ENCODE measurements around the gene GBA2.
A peak's percentile ranks its signal among the peaks of the same experiment; 100 is the strongest.

Gene GBA2

DNA sequence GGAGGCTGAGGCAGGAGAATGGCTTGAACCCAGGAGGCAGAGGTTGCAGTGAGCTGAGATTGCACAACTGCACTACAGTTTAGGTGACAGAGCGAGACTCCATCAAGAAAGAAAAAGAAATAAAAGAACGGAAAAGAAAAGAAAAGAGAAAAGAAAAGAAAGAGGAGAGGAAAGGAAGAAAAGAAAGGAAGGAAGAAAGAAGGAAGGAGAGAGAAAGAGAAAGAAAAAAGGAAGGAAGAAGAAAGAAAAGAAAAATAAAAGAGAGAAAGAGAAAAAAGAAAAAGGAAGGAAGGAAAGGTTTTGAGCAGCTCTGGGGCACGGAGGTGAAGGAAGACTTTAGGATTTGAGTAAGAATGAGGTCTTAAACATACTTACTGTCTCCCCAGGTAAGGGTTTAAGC is 35.5 kb downstream of the GBA2 start:
- DNase-seq = no peak

DNA sequence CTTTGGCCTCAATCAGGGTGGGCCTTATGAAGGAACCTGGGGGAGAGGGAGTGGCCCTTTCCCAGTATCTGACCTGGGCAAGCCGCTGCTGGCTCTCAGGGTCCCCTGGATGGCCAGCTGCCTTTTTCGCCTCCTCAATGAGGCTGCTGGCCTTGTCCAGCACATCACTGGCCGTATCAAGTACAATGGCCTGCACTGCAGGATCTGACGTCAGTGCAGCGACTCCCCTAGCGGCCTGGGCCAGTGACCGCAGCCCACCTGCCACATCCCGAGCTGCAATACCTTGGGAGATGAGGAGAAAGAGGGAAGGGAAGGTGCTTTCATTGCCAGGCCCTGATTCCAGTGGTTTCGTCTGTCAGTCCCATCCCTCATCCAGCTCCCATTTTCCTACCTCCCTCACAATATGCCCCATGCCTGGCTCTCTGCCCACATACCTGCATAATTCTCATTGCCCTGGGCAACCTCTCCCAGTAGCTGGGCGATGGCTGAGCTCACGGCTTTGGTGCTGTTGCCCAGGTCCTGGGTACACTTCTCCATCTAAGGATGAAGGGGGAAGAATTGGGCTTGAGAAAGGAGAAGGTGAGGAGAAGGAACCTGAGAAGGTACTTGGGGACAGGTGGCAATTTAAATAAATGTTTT is 36.1 kb downstream of the GBA2 start:
- DNase-seq = no peak

DNA sequence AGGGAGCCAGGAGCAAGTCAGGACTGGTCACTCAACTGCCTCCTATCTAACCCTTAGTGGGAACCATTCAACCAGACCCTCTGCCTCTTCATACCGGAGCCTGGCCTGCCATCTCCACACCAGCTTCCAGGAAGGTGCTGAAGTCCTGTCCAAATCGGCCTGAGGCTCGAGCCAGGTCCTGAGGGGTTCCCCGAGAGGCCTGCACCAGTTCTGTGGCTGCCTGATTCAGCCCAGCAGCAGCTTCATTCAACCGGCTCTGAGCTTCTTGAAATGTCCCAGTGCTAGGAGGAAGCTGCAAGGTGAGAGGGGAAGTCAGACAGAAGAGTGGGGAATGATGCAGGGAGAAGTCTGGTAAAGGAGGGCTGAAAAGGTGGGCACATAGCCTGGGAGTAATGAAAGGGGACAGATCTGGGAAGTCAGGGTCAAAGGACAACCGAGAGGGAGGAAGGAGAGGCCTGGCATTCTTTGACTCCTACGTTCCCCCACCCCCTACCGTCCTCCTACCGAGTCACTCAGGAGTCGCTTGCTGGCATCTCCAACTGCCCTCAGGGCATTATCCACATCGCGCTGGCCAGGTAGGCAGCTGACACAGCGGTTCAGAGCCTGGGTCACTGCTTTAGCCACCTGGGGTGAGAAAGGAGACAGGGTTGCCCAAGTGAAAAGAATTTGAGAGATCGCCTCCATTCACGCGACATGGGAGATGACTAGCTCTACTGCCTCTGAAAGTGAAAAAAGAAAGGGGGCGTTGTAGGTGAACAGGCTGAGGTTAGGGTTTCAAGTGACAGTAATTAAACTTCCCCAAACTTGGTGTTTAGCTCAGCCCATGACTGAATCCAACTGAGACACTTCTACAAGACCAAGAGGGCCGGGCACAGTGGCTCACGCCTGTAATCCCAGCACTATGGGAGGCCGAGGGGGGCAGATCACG is 37.3 kb downstream of the GBA2 start:
- no peak for DNase-seq

DNA sequence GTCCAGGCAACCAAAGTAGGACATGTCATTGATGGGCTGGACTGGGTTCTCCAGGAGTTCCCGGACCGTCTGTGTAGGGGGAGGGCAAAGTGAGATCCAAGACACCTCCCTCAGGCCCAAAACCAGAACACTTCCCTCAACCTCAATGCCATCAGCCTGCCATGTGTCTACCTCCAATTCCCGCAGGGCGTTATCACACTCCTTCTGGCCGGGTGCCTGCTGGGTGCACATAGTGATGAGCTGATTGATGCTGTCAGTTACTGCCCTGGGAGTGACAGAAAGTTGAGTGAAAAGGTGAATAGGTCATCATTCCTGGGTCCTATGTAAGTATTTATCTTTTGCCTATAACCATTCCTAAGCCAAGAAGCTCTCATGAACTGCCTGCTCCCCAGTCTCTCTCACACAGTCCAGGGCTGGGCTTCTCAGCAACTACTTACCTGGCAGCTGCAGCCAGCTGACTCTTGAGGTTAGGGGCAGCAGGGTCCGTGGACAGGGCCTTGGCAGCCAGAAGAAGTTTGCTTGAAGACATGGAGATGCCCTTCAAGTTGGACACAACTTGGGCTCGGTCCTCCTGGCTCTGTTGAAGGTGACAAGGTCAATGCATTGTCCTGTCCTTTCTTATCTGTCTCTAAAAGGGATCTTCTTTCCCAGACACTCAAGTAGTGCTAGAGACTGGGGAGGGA is 38.1 kb downstream of the GBA2 start:
- no peak for DNase-seq

DNA sequence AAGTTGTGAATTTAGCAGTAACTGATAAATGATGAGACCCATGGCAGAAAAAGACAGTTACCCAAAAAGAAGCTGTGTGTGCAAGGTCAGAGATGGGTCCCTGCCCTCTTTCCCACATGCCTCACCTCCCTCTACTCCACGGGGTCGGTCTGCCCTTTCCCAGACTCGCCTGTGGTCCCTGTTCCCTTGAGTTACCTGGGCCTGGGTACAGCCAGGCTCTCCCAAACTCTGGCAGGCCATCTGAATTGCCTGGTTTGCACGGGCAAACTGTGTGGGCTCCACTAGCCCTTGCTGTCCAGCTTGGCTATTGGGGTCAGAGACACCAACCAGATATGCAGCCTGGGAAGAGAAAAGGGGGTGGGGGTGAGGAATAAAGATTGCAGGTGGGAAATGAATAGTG is 40.9 kb downstream of the GBA2 start:
- no peak for DNase-seq

DNA sequence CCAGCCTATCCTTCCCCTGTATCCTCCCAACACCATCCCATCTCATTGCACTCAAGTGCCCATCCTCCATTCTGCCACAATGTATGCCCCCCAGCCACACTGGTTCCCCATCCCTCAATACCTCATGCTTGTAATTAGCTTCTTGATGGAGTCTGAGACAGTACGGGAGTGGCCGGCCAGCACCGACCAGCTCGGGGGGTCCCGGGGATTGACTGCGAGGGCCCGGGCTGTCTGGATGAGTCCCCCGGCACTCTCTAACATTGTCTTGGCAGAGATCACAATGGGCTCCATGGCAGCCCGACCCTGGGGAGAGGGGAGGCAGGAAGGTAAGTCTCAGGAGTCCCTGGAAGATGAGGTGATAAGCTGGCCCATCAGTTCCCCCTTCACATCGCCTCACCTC is 42.1 kb downstream of the GBA2 start:
- no peak for DNase-seq

DNA sequence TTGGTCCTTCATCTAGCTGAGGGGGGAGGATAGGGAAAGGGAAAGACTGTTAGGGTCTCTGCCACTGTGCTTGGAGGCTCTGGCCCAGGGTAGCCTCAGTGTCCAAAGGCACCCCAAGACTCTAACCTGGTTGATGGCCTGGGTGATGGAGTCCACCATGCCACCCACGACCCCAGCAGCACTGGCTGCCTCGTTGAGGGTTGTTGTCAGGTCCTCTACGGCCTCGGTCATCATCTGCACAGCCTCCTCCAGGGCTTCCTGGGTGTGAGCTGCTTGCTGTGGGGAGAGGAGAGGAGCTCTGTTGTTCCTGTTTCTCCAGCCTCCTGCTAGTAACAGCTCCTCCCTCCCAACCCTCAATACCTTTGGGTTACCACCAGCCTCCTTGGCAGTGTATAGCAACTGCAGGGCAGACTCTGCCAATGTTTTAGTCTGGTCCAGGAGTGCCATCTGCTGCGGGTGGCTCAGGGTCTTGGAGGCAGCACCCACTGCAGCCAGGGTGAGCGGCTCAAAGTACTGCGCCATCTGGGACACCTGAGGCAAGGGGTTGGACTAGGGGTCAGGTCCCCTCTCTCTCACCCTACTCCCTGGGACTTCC is 43.1 kb downstream of the GBA2 start:
- DNase-seq = no peak

DNA sequence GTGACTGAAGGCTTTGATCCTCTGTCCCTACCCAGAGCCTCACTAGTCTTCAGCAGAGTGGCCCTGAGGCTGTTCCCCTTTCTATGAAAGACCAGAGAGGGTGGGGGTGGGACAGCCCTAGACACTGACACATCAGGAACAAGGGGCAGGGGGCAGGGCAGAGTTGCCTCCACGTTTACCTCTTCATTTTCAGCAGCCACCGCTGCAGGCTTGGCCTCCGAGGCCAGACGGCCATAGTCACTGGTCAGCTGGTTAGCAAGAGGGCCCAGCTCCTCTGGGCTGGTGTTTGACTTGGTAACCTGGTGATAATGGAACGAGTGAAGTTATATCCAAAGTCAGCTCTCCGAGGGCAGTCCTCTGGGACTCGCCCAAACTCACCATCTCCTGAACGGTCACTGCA is 43.7 kb downstream of the GBA2 start:
- no peak for DNase-seq

DNA sequence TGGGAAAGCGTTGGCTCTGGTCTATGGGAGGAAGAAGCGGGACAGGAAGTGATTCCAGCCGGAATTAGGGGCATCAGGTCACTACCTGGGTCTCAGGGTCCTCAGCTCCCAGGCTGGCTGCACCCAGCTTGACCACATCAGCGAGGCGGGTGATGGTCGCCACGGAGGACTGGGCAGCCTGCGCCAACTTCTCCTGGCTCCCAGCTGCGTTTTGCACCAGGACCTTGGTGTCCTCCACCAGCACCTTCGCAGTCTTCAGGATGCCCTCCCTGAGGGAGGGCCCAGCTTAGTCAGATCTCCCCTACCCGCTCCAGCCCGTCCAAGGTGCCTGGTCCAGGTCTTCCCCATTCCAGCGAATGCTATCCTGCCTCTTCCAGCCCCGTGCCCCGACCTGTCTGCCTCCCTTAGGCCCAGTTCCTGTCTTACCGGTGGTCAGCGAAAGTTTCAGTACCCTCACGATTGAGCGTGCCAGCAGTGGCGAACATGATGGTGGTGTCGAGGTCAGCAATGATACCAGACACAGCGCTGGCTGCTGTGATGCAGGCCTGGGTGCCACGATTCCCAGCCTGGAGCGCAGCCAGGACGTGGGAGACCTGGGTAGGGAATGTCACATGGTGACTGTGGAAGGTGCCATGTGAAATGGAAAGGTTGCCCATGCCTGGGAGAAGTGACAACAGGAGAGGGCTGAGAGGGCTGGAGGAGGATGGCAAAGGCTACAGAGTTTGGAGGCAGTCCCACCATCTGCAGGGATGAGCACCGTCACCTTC is 44.9 kb downstream of the GBA2 start:
- no peak for DNase-seq

DNA sequence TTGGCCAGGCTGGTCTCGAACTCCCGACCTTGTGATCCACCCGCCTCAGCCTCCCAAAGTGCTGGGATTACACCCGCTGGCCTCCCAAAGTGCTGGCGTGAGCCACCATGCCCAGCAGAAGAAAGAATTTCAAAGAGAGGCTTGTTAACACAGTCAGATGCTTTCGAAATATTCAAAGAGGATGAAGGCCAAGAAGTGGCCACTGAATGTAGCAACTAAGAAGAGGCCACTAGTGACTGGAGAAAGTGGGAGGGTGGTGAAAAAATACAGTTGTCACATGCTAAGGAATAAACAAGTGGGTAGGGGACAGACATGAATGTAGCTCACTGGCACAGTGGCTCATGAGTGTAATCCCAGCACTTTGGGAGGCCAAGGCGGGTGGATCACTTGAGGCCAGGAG is 46.3 kb downstream of the GBA2 start:
- no peak for DNase-seq

DNA sequence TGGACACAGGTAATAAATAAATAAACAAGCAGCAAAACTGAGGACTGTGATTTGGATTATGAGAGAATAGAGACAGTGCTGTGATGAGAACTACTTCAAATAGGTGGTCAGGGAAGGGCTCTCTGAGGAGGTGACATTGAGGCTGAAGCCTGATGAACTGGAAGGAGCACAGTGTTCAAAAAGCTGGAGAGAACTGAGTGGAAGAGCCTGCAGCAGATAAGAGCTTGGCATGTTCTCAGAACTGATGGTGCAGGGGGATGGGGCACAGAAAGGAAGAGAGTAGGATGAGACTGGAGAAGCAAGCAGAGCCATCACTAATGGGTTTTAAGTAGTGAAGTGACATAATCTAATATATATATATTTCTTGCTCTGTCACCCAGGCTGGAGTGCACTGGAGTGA is 48.1 kb downstream of the GBA2 start:
- no peak for DNase-seq

DNA sequence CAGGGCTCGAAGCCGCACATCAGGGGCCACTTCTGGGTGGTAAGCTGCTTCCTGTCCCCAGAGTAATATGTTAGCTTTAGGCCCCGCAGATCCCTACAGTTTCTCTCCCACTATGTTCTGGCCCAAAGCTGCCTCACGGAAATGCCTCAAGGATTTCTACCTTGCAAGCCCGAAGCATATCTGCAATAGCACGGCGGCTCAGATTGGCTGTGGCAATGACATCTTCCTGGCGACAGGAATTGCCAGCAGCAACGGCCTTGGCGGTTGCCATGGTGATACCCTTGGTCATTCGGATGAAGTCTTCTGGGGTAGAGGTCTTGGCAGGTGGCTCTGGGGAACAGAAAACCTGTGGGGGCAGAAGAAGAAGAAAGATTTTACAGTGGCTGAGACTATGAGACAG is 49.0 kb downstream of the GBA2 start:
- DNase-seq = no peak

DNA sequence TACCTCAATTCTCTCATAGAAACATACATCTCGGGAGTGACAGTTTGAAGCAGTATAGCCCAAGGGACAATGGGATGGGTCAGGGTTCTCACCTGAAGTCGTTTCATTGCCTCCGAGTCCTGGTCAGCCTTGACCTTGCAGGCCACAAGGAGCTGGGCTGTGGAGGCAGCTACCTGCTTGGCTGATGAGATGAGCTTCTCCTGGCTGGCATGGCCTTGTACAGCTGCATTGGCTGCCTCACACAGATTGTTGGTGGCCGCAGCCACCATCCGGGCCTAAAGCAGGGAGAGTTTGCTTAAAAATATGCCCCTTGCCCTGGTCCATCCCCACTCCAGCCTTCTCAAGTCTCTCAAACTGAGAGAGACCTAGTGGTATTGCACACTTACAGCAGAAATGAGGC is 50.8 kb downstream of the GBA2 start:
- DNase-seq = no peak

DNA sequence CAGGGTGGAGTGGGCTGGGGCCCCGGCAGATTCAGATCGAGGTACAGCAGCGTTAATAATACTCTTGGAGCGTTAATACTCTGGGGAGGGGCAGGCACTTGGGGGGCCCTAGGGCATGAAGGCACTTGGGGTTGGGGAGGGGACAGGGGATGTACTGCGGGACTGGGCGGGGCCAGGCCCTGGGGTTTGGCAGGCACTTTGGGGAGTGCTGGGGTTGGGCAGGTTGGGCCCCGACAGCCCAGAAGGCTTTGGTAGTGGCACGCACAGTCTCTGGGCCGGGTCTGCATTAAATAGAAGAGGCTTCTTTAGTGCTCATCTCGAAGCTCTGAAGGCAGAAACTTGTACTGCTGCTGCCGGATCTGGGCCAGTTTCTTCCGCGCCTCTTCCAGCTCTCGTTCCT is 51.5 kb downstream of the GBA2 start:
- no peak for DNase-seq

DNA sequence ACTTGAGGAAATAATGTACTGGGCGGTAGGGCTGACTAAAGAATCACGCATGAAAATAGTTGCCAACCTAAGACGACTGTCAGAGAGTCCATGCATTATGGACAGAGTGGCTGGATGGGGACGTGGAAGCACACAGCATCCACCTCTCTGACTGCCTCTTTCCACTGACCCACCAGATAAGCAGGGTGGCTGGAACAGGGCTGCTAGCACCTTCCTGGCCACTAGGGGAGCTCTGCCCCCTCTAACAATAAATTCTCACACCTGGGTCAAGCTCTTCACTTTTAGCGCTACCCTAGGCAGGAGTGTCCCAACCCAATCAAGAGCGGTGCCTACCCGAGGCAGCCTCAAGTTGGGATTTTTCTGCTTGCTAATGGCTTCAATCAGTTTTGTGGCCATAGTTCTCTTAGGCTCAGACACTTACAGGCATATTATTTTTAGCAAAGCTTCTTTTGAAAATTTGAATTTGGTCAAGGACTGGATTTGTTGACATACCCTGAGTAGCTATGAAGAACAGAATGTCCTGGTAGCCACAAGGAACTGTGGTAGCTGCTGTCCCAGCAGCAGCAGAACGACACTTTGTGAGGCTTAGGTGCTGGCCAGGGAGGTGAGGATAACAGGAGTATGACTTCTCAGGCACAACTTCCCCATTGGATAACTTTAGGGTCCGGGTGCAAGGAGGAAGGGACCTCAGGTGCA is 52.4 kb downstream of the GBA2 start:
- DNase-seq = peak; percentile 76

DNA sequence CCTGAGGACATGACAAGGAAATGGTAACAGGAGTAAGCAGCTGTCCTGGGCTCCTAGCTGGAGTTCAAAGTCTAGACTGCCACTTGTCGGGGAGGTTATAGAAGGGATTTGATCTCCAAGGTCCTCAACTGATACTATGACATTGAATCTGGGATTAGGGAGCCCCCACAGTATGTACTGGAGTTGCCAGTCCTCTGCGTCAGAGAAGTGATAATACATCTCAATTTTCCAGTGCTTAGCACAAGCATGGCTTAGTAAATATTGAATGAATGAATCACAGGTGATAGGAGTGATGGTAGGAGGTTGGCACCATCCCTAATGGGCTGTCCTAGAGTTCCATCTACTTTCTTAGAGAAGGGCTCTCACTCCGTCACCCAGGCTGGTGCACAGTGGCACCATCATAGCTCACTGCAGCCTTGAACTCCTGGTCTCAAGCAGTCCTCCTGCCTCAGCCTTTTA is 53.1 kb downstream of the GBA2 start:
- DNase-seq = peak; percentile 91

DNA sequence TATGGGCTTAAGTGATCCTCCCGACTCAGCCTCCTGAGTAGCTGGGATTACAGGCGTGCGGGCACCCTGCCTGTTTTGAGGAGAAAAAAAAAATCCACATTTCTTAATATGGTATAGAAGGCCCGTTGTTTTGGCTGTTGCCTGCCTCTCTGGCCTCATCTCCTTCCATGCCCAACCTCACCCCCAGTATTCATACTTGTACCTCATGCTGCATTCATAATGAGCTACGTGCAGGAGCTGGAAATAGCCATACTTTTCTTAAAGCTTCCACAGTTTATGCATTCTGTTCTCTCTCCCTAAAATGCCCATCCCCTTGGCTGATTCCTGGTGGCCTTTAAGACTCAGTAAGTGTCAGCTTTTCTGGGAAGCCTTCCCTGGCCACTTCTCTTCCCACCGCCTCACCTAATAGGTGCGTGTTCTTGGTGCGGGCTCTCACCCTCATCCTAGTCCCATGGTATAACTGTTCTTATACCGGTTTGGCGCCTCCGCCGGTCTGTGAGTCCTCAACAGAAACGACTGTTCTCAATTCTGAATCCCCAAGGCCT is 57.2 kb downstream of the GBA2 start:
- peak; percentile 15 for DNase-seq

DNA sequence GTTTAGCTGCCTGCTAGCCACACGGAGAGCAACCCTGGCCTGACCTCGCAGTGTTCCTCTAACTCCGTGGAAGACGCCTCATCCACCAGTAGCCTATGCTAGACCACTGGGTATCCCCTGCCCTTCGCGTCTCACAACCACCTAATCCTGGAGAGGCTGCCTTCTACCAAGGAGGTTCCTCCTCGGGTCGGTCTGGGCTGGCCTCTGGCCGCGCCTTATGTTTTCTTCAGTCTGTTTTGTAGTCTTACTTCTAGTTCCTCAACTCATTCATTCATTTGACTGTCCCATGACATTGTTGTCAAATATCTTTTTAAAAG is 57.7 kb downstream of the GBA2 start:
- no peak for DNase-seq

DNA sequence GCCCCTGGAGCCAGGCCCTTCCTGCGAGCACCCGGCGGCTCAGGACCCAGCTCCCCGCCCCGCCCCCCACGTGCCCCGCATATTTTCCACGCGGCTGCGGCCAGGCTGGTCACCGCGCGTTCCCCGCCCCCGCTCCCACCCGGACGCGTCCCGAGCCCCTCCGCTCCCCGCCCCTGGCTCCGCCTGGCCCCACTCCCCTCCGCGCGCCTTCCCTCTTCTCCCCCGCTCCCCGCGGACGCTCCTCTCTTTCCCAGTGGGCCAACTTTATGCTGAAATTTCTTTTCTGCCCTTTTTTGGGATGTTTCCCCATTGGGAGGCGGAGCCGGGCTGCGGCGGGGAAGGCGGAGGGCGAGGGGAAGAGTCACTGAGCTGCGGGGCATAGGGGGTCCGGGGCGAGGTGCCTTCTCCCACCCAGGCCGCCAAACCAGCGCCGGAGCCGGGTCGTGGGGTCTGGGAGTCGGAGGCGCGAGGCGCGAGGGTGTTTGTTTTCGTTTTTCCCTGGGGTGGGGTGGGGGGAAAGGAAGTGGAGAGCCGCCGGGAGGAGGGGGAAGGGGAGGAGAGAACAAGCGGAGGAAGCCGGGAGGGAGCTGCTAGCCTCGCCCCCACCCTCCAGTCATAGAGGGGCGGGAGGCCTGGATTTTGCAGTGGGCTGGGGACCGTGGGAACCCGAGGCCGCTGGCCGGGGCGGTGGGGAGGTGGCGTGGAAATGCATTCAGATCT is 58.3 kb downstream of the GBA2 start:
- peak; percentile 59 for DNase-seq

DNA sequence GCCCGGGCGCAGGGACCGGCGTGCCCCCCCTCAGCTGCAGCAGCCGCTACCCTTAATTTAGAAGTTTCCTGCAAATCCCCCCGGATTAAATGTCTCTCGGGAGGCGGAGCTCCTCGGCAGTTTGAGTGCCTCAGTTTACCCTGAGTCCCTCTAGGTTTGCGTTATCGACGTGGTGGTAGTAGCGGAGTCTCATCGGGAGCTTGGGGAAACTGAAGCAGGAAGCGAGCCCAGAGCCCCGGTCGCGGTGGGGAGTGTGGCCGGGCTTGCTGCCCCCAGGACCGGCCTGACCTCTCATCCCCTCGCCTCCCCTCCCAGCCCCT is 58.8 kb downstream of the GBA2 start:
- peak; percentile 23 for DNase-seq

DNA sequence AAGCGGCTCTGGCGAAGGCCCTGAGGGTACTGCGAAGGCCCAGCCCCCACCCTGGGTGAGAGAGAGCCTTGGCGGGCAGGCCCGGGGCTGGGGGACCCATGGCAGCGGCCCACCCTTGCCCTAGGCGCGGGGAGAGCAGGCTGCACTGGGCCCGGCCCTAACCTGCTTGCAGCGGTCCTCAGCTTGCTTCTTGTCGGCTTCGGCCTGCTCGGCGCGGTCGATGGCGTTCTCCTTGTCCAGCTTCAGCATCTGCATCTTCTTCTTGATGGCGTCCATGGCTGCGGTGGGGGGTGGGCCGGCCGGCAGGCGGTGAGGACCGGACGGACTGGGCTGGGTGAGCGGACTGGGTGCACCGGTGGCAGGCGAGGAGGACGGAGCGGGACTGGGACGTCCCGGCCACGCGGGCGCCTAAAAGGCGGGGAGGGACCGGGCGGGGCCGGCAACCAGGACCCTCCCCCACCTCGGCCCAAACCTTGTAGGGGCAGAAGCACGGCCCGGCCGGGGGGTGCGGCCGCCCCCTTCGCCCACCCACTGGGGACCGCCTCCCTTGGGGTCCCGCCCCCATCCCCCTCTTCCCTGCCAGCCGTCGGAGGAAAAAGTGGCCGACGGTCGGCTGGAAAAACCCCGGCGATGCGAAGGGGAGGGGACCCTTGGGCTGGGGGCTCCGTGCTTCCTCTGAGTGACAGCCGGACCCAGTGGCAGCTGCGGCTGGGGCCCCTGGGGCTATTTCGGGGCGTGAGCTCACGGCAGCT is 59.3 kb downstream of the GBA2 start, which contains the start of gene TPM2:
Gene TPM2 (minus strand): TSS at position 384 of the 752 bp plus-strand sequence. CDS start 108 bp downstream, at position 276.
- DNase-seq = no peak
